Astrocyte of the hippocampus (primary cell): ENCODE data around the gene NDUFAF8.

Experiments
- DNase-seq: peaks from one replicate; pipeline ENCODE4 v3.0.0; 2011; ENCODE audit warnings: low read depth, low spot score

NDUFAF8 gene

GRCh38 chr17:81238490-81238814 lies 666 bp upstream of the NDUFAF8 start:
- DNase-seq: no peak

- peak; percentile 42 for DNase-seq
Observed at GRCh38 chr17:81239714-81240555, 817 bp downstream of the NDUFAF8 start.

GRCh38 chr17:81240761-81241160 lies 1.6 kb downstream of the NDUFAF8 start:
- DNase-seq: no peak

GRCh38 chr17:81241203-81241602 lies 2.1 kb downstream of the NDUFAF8 start:
- no peak for DNase-seq

GRCh38 chr17:81241648-81242420 lies 2.7 kb downstream of the NDUFAF8 start:
- DNase-seq: peak; percentile 64

- no peak for DNase-seq
Observed at GRCh38 chr17:81242421-81243332, 3.6 kb downstream of the NDUFAF8 start.

GRCh38 chr17:81243333-81243664 lies 4.2 kb downstream of the NDUFAF8 start:
- no peak for DNase-seq

GRCh38 chr17:81244358-81245023 lies 5.4 kb downstream of the NDUFAF8 start:
- no peak for DNase-seq

GRCh38 chr17:81245024-81245664 lies 6.0 kb downstream of the NDUFAF8 start:
- DNase-seq: peak; percentile 47

- DNase-seq: no peak
Observed at GRCh38 chr17:81245665-81246342, 6.7 kb downstream of the NDUFAF8 start.

- DNase-seq: no peak
Observed at GRCh38 chr17:81246343-81246670, 7.2 kb downstream of the NDUFAF8 start.

- DNase-seq: no peak
Observed at GRCh38 chr17:81246679-81247338, 7.7 kb downstream of the NDUFAF8 start.

GRCh38 chr17:81247339-81247990 lies 8.3 kb downstream of the NDUFAF8 start:
- DNase-seq: no peak

- no peak for DNase-seq
Observed at GRCh38 chr17:81248649-81249048, 9.5 kb downstream of the NDUFAF8 start.

- no peak for DNase-seq
Observed at GRCh38 chr17:81249223-81250040, 10.3 kb downstream of the NDUFAF8 start.

- DNase-seq: no peak
Observed at GRCh38 chr17:81250286-81251093, 11.4 kb downstream of the NDUFAF8 start.

GRCh38 chr17:81251094-81251708 lies 12.1 kb downstream of the NDUFAF8 start:
- peak; percentile 31 for DNase-seq
